WTC11 (cell line): ENCODE measurements around the gene SOX15. TPM values are rescaled to one million over a fixed set of nuclear protein-coding genes. Genes with fewer than 3 reads are reported as not detected.
A peak's percentile ranks its signal among the peaks of the same experiment; 100 is the strongest.

ENCODE experiments used
- ATAC-seq: fragments of 200-7000 bp; cut with Tn5 transposase; 2 replicates; pipeline ENCODE4 v1.10.0; 2021; ENCODE audit warnings: mild to moderate bottlenecking, moderate library complexity
- CTCF ChIA-PET: fragments of 300-600 bp; sonication (Branson Sonifier 250); formaldehyde crosslinking; loops from one replicate; lab custom pipeline; 2021; ENCODE audit warnings: antibody characterized with exemption; lab: Charles Lee
- POLR2A ChIA-PET: fragments of 350-600 bp; sonication (Branson Sonifier 250); formaldehyde crosslinking; loops from one replicate; lab custom pipeline; 2021; ENCODE audit warnings: antibody characterized with exemption; lab: Charles Lee
- DNase-seq: peaks from one replicate; pipeline ENCODE4 v3.0.0; 2021; ENCODE audit warnings: low spot score
- H3K27ac Mint-ChIP-seq: 2 replicates; pipeline ENCODE4 v1.8.0; 2021; ENCODE audit warnings: mixed read lengths
- H3K27me3 Mint-ChIP-seq: 2 replicates; pipeline ENCODE4 v1.8.0; 2021; ENCODE audit warnings: low read depth, mild to moderate bottlenecking, moderate library complexity, mixed read lengths
- H3K36me3 Mint-ChIP-seq: 2 replicates; pipeline ENCODE4 v1.8.0; 2021; ENCODE audit warnings: mixed read lengths
- H3K4me1 Mint-ChIP-seq: 2 replicates; pipeline ENCODE4 v1.8.0; 2022; ENCODE audit warnings: mixed read lengths
- H3K4me3 Mint-ChIP-seq: 2 replicates; pipeline ENCODE4 v1.8.0; 2021; ENCODE audit warnings: mild to moderate bottlenecking, moderate library complexity, mixed read lengths
- H3K9me3 Mint-ChIP-seq: 2 replicates; pipeline ENCODE4 v1.8.0; 2021; ENCODE audit warnings: mixed read lengths
- ELF4 ChIP-seq: sonication (generic); formaldehyde crosslinking; IDR thresholded peaks from 2 replicates; pipeline ENCODE4 v1.8.1; 2022; ENCODE audit warnings: low read depth, mild to moderate bottlenecking, moderate library complexity, missing genetic modification reagents
- EMX1 ChIP-seq: fragments of 250-450 bp; sonication (Bioruptor Pico); IDR thresholded peaks from 2 replicates; pipeline ENCODE4 v1.8.0; 2021; ENCODE audit warnings: mild to moderate bottlenecking
- GRHL2 ChIP-seq: fragments of 250-450 bp; sonication (Bioruptor Pico); IDR thresholded peaks from 2 replicates; pipeline ENCODE4 v1.8.0; 2022; ENCODE audit warnings: mild to moderate bottlenecking, moderate library complexity; ENCODE audit not compliant: insufficient replicate concordance, severe bottlenecking
- HMGA2 ChIP-seq: fragments of 250-450 bp; sonication (Bioruptor Pico); IDR thresholded peaks from 2 replicates; pipeline ENCODE4 v1.4.0; 2021; ENCODE audit warnings: mild to moderate bottlenecking, moderate library complexity
- JUN ChIP-seq: sonication (generic); formaldehyde crosslinking; IDR thresholded peaks from 2 replicates; pipeline ENCODE4 v1.8.0; 2023; ENCODE audit warnings: mild to moderate bottlenecking, missing genetic modification reagents
- NFATC4 ChIP-seq: fragments of 250-450 bp; sonication (Bioruptor Pico); IDR thresholded peaks from 2 replicates; pipeline ENCODE4 v1.9.0; 2021; ENCODE audit warnings: mild to moderate bottlenecking
- NR1H2 ChIP-seq: sonication (generic); formaldehyde crosslinking; IDR thresholded peaks from 2 replicates; pipeline ENCODE4 v1.9.0; 2021; ENCODE audit warnings: mild to moderate bottlenecking, moderate library complexity, missing genetic modification reagents
- SMAD3 ChIP-seq: sonication (generic); formaldehyde crosslinking; IDR thresholded peaks from 2 replicates; pipeline ENCODE4 v1.8.0; 2022; ENCODE audit warnings: missing genetic modification reagents, mild to moderate bottlenecking, borderline replicate concordance
- TCF7 ChIP-seq: sonication (generic); formaldehyde crosslinking; IDR thresholded peaks from 2 replicates; pipeline ENCODE4 v1.8.0; 2022; ENCODE audit warnings: mild to moderate bottlenecking, low read depth, missing genetic modification reagents, moderate library complexity
- ZBTB21 ChIP-seq: sonication (generic); formaldehyde crosslinking; IDR thresholded peaks from 2 replicates; pipeline ENCODE4 v1.8.1; 2023; ENCODE audit warnings: mild to moderate bottlenecking, missing genetic modification reagents, borderline replicate concordance
- ZNF232 ChIP-seq: sonication (generic); formaldehyde crosslinking; IDR thresholded peaks from 2 replicates; pipeline ENCODE4 v1.8.0; 2022; ENCODE audit warnings: mild to moderate bottlenecking, missing genetic modification reagents
- total RNA-seq: library from RNA; stranded (reverse); gene quantifications from 3 replicates; pipeline ENCODE4 v1.2.3, GENCODE V29; 2021
- TF ChIP-seq, protein P1 (sequence below): sonication (generic); formaldehyde crosslinking; IDR thresholded peaks from 2 replicates; pipeline ENCODE4 v1.8.1; 2022; ENCODE audit warnings: low read depth, missing genetic modification reagents, borderline replicate concordance
- TF ChIP-seq, protein P2 (sequence below): fragments of 200-600 bp; IDR thresholded peaks from 2 replicates; pipeline ENCODE4 v1.8.0; 2022; ENCODE audit warnings: antibody characterized with exemption
- TF ChIP-seq, protein P3 (sequence below): sonication (generic); formaldehyde crosslinking; IDR thresholded peaks from 2 replicates; pipeline ENCODE4 v1.8.1; 2023; ENCODE audit warnings: mild to moderate bottlenecking, missing genetic modification reagents, moderate library complexity
- TF ChIP-seq, protein P4 (sequence below): sonication (generic); formaldehyde crosslinking; IDR thresholded peaks from 2 replicates; pipeline ENCODE4 v1.8.1; 2022; ENCODE audit warnings: missing genetic modification reagents, borderline replicate concordance

Gene SOX15
- total RNA-seq, 1 experiment from 2014 or later: 19.9 TPM

DNA sequence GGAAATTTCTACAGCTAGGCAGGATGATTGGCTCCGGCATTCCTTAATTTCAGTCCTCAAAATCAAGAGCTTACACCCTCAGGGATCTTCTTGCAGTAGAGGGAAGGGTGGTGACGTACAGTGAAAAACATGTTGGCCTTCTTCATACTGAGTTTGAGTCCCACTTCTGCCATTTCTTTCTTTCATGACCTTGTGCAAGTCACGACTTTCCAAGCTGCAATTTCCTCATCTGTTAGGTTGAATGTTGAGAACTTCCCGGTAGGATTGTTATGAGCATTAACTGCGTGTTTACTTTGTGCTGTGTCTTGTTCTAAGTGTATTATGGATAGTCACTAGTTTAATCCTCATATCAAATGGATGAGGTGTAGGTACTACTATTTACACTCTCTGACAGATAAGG is 20.3 kb downstream of the SOX15 start:
- DNase-seq: no peak
- Mint-ChIP-seq H3K4me3 (no peak overlapping the region), H3K27ac (no peak overlapping the region), H3K4me1 (peaks cover 19% of the 10 kb centered on the region), H3K27me3 (no peaks in the 10 kb centered on the region), H3K9me3 (no peaks in the 10 kb centered on the region), H3K36me3 (peaks cover 65% of the 10 kb centered on the region)
- ATAC-seq: no peak
- CTCF ChIA-PET: interaction anchor here (0.6 to 3.4 kb wide), 4 partner anchors 9 to 44 kb away, joined by 3 to 22 read pairs (median 3); partner anchors contain the start of gene SOX15
- TF ChIP-seq ELF4 (CRISPR knock-in tag) (no peak), HMGA2 (CRISPR knock-in tag) (no peak), NR1H2 (CRISPR knock-in tag) (no peak), SMAD3 (no peak)
- TF ChIP-seq, protein P1, sequence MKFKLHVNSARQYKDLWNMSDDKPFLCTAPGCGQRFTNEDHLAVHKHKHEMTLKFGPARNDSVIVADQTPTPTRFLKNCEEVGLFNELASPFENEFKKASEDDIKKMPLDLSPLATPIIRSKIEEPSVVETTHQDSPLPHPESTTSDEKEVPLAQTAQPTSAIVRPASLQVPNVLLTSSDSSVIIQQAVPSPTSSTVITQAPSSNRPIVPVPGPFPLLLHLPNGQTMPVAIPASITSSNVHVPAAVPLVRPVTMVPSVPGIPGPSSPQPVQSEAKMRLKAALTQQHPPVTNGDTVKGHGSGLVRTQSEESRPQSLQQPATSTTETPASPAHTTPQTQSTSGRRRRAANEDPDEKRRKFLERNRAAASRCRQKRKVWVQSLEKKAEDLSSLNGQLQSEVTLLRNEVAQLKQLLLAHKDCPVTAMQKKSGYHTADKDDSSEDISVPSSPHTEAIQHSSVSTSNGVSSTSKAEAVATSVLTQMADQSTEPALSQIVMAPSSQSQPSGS (CRISPR knock-in tag): no peak
- TF ChIP-seq, protein P2, sequence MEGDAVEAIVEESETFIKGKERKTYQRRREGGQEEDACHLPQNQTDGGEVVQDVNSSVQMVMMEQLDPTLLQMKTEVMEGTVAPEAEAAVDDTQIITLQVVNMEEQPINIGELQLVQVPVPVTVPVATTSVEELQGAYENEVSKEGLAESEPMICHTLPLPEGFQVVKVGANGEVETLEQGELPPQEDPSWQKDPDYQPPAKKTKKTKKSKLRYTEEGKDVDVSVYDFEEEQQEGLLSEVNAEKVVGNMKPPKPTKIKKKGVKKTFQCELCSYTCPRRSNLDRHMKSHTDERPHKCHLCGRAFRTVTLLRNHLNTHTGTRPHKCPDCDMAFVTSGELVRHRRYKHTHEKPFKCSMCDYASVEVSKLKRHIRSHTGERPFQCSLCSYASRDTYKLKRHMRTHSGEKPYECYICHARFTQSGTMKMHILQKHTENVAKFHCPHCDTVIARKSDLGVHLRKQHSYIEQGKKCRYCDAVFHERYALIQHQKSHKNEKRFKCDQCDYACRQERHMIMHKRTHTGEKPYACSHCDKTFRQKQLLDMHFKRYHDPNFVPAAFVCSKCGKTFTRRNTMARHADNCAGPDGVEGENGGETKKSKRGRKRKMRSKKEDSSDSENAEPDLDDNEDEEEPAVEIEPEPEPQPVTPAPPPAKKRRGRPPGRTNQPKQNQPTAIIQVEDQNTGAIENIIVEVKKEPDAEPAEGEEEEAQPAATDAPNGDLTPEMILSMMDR: no peak
- POLR2A ChIA-PET: interaction anchor here (0.6 kb wide), 1 partner anchor 54 kb away, joined by 6 read pairs; no protein-coding TSS in a partner anchor

DNA sequence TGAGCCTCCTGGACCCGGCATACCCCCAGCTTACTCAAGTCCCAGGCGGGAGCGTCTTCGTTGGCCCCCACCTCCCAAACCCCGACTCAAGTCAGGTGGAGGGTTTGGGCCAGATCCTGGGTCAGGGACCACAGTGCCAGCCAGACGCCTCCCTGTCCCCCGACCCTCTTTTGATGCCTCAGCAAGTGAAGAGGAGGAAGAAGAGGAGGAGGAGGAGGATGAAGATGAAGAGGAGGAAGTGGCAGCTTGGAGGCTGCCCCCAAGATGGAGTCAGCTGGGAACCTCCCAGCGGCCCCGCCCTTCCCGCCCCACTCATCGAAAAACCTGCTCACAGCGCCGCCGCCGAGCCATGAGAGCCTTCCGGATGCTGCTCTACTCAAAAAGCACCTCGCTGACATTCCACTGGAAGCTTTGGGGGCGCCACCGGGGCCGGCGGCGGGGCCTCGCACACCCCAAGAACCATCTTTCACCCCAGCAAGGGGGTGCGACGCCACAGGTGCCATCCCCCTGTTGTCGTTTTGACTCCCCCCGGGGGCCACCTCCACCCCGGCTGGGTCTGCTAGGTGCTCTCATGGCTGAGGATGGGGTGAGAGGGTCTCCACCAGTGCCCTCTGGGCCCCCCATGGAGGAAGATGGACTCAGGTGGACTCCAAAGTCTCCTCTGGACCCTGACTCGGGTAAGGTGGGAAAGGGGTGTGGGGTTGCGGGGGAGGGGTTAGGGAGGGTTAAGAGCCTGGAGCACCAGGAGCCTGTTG is 26.6 kb downstream of the SOX15 start:
- H3K9me3 Mint-ChIP-seq: no peaks in the 10 kb centered on the region
- peak overlapping the region; percentile 94 for H3K4me3 Mint-ChIP-seq
- H3K27me3 Mint-ChIP-seq: no peaks in the 10 kb centered on the region
- ChIA-PET CTCF (interaction anchor here (3.5 kb wide), 1 partner anchor 124 kb away, joined by 29 read pairs; the partner anchor contains the start of genes TP53 and WRAP53), POLR2A (no interaction called here)
- H3K36me3 Mint-ChIP-seq: peaks cover 36% of the 10 kb centered on the region
- ATAC-seq: no peak
- DNase-seq: no peak
- H3K27ac Mint-ChIP-seq: no peak overlapping the region
- TF ChIP-seq TCF7 (no peak), ELF4 (CRISPR knock-in tag) (no peak), ZNF232 (CRISPR knock-in tag) (no peak), GRHL2 (CRISPR knock-in tag) (no peak), ZBTB21 (CRISPR knock-in tag) (no peak), JUN (no peak), EMX1 (CRISPR knock-in tag) (no peak), NFATC4 (no peak)
- TF ChIP-seq, protein P2: no peak
- TF ChIP-seq, protein P3, sequence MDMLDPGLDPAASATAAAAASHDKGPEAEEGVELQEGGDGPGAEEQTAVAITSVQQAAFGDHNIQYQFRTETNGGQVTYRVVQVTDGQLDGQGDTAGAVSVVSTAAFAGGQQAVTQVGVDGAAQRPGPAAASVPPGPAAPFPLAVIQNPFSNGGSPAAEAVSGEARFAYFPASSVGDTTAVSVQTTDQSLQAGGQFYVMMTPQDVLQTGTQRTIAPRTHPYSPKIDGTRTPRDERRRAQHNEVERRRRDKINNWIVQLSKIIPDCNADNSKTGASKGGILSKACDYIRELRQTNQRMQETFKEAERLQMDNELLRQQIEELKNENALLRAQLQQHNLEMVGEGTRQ (CRISPR knock-in tag): no peak
- TF ChIP-seq, protein P4, sequence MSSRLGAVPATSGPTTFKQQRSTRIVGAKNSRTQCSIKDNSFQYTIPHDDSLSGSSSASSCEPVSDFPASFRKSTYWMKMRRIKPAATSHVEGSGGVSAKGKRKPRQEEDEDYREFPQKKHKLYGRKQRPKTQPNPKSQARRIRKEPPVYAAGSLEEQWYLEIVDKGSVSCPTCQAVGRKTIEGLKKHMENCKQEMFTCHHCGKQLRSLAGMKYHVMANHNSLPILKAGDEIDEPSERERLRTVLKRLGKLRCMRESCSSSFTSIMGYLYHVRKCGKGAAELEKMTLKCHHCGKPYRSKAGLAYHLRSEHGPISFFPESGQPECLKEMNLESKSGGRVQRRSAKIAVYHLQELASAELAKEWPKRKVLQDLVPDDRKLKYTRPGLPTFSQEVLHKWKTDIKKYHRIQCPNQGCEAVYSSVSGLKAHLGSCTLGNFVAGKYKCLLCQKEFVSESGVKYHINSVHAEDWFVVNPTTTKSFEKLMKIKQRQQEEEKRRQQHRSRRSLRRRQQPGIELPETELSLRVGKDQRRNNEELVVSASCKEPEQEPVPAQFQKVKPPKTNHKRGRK (CRISPR knock-in tag): no peak
- H3K4me1 Mint-ChIP-seq: peaks cover 34% of the 10 kb centered on the region
